ENCODE results near the gene ANO6.
"Not testable (repeated sequence)": the region's sequence is repeated elsewhere in the genome, so short reads cannot be mapped to it uniquely, and the experiment has no call there.

The ANO6 gene

GRCh38 chr12:45224311-45224710 is 8.4 kb downstream of the ANO6 start:
- DNase-seq (ENCODE audit: low spot score in 2 of 2) (no peak), ATAC-seq (no peak)
- H3K36me3 Mint-ChIP-seq: peaks cover 10% of the 10 kb centered on the region
- peaks cover 59% of the 10 kb centered on the region for H3K4me1 Mint-ChIP-seq
- no peaks in the 10 kb centered on the region for H3K9me3 Mint-ChIP-seq
- H3K27ac Mint-ChIP-seq: no peak overlapping the region
- H3K4me3 Mint-ChIP-seq: no peak overlapping the region

- peaks cover 48% of the 10 kb centered on the region for H3K4me1 Mint-ChIP-seq
- DNase-seq (ENCODE audit: low spot score in 2 of 2) (no peak), ATAC-seq (no peak)
- no peaks in the 10 kb centered on the region for H3K9me3 Mint-ChIP-seq
- H3K36me3 Mint-ChIP-seq: peaks cover 10% of the 10 kb centered on the region
- no peak overlapping the region for H3K27ac Mint-ChIP-seq
- H3K4me3 Mint-ChIP-seq: no peak overlapping the region
These were observed 10.1 kb downstream of the ANO6 start for GRCh38 chr12:45226021-45226420.

- peak overlapping the region; percentile 9 for H3K27ac Mint-ChIP-seq
- H3K4me3 Mint-ChIP-seq: no peak overlapping the region
- DNase-seq (ENCODE audit: low spot score in 2 of 2) (no peak), ATAC-seq (no peak)
- H3K9me3 Mint-ChIP-seq: no peaks in the 10 kb centered on the region
- peaks cover 10% of the 10 kb centered on the region for H3K36me3 Mint-ChIP-seq
- peaks cover 51% of the 10 kb centered on the region for H3K4me1 Mint-ChIP-seq
These were observed 11.6 kb downstream of the ANO6 start for GRCh38 chr12:45227316-45228067.

GRCh38 chr12:45231515-45232145 is 15.7 kb downstream of the ANO6 start:
- peak overlapping the region; percentile 85 for H3K27ac Mint-ChIP-seq
- DNase-seq (ENCODE audit: low spot score in 2 of 2): no peak

GRCh38 chr12:45232146-45232755 is 16.4 kb downstream of the ANO6 start:
- ATAC-seq: no peak
- Mint-ChIP-seq H3K9me3 (no peaks in the 10 kb centered on the region), H3K36me3 (peaks cover 10% of the 10 kb centered on the region), H3K4me3 (peak overlapping the region; percentile 50), H3K27ac (peak overlapping the region; percentile 85), H3K4me1 (peaks cover 61% of the 10 kb centered on the region)
- no peak for DNase-seq (ENCODE audit: low spot score in 2 of 2)

More at GRCh38 chr12:45231515-45232145, 15.7 kb downstream of the ANO6 start:
- Mint-ChIP-seq H3K4me3 (no peak overlapping the region), H3K36me3 (peaks cover 10% of the 10 kb centered on the region), H3K9me3 (no peaks in the 10 kb centered on the region), H3K4me1 (peaks cover 64% of the 10 kb centered on the region)
- no peak for ATAC-seq

GRCh38 chr12:45232756-45233372 is 17.0 kb downstream of the ANO6 start:
- DNase-seq (ENCODE audit: low spot score in 2 of 2): peak in 1 of 2 donors; percentile 56
- ATAC-seq: peak; percentile 90
- Mint-ChIP-seq H3K4me1 (peaks cover 55% of the 10 kb centered on the region), H3K36me3 (peaks cover 8% of the 10 kb centered on the region), H3K27ac (peak overlapping the region; percentile 85), H3K4me3 (peak overlapping the region; percentile 50), H3K9me3 (no peaks in the 10 kb centered on the region)

- peak; percentile 69 for ATAC-seq
- H3K27ac Mint-ChIP-seq: peak overlapping the region; percentile 85
- H3K9me3 Mint-ChIP-seq: no peaks in the 10 kb centered on the region
These were observed 18.4 kb downstream of the ANO6 start for GRCh38 chr12:45234139-45234865.

GRCh38 chr12:45235087-45236025 is 19.5 kb downstream of the ANO6 start:
- ATAC-seq: peak; percentile 89
- DNase-seq (ENCODE audit: low spot score in 2 of 2): no peak
- Mint-ChIP-seq H3K4me3 (peak overlapping the region; percentile 50), H3K36me3 (no peaks in the 10 kb centered on the region), H3K27ac (peak overlapping the region; percentile 85), H3K4me1 (peaks cover 67% of the 10 kb centered on the region), H3K9me3 (no peaks in the 10 kb centered on the region)

More at GRCh38 chr12:45234139-45234865, 18.4 kb downstream of the ANO6 start:
- Mint-ChIP-seq H3K4me3 (peak overlapping the region; percentile 50), H3K4me1 (peaks cover 56% of the 10 kb centered on the region), H3K36me3 (no peaks in the 10 kb centered on the region)
- no peak for DNase-seq (ENCODE audit: low spot score in 2 of 2)

- not testable (repeated sequence) for ATAC-seq; H3K9me3 Mint-ChIP-seq; H3K36me3 Mint-ChIP-seq; H3K4me3 Mint-ChIP-seq; H3K27ac Mint-ChIP-seq; DNase-seq (ENCODE audit: low spot score in 2 of 2)
- H3K4me1 Mint-ChIP-seq: peaks cover 70% of the 10 kb centered on the region
These were observed 20.5 kb downstream of the ANO6 start for GRCh38 chr12:45236383-45236782.

GRCh38 chr12:45242180-45242579 is 26.3 kb downstream of the ANO6 start:
- DNase-seq (ENCODE audit: low spot score in 2 of 2): no peak
- Mint-ChIP-seq H3K36me3 (no peaks in the 10 kb centered on the region), H3K4me1 (peaks cover 36% of the 10 kb centered on the region), H3K9me3 (no peaks in the 10 kb centered on the region), H3K4me3 (no peak overlapping the region), H3K27ac (no peak overlapping the region)
- ATAC-seq: no peak

GRCh38 chr12:45243963-45244362 is 28.1 kb downstream of the ANO6 start:
- Mint-ChIP-seq H3K4me1 (peaks cover 34% of the 10 kb centered on the region), H3K27ac (no peak overlapping the region), H3K9me3 (no peaks in the 10 kb centered on the region), H3K4me3 (peak overlapping the region; percentile 44), H3K36me3 (no peaks in the 10 kb centered on the region)
- DNase-seq (ENCODE audit: low spot score in 2 of 2): no peak
- ATAC-seq: no peak

GRCh38 chr12:45244561-45245343 is 28.9 kb downstream of the ANO6 start:
- Mint-ChIP-seq H3K27ac (no peak overlapping the region), H3K4me3 (peak overlapping the region; percentile 44)
- peak; percentile 60 for ATAC-seq

GRCh38 chr12:45246236-45246635 is 30.3 kb downstream of the ANO6 start:
- H3K36me3 Mint-ChIP-seq: no peaks in the 10 kb centered on the region
- no peaks in the 10 kb centered on the region for H3K9me3 Mint-ChIP-seq
- ATAC-seq (no peak), DNase-seq (ENCODE audit: low spot score in 2 of 2) (no peak)
- H3K4me3 Mint-ChIP-seq: no peak overlapping the region
- peaks cover 16% of the 10 kb centered on the region for H3K4me1 Mint-ChIP-seq
- no peak overlapping the region for H3K27ac Mint-ChIP-seq

More at GRCh38 chr12:45244561-45245343, 28.9 kb downstream of the ANO6 start:
- DNase-seq (ENCODE audit: low spot score in 2 of 2): no peak
- Mint-ChIP-seq H3K36me3 (no peaks in the 10 kb centered on the region), H3K9me3 (no peaks in the 10 kb centered on the region), H3K4me1 (peaks cover 26% of the 10 kb centered on the region)

All from stimulated activated effector memory CD8-positive, alpha-beta T cell treated with anti-CD3 and anti-CD28 coated beads, Interleukin-12 subunit alpha, Interleukin-12 subunit beta, amount 100 ng/mL, for 72 hours (primary cell).